RCC 7860 (cell line): Measurements from ENCODE around the gene FILIP1L.
"Not testable (repeated sequence)": the region's sequence is repeated elsewhere in the genome, so short reads cannot be mapped to it uniquely, and the experiment has no call there.

Experiments used
- DNase-seq: peaks from one replicate; pipeline ENCODE4 v3.0.0-alpha.2; 2015; ENCODE audit warnings: low spot score
- FAIRE-seq: peaks from 2 replicates; lab custom pipeline; 2012; peaks lifted over from hg19 to GRCh38; lab: Jason Lieb, UNC

Gene FILIP1L

GRCh38 chr3:99852851-99853250, 261.4 kb downstream of the FILIP1L start:
- DNase-seq (no peak), FAIRE-seq (no peak)

DNA sequence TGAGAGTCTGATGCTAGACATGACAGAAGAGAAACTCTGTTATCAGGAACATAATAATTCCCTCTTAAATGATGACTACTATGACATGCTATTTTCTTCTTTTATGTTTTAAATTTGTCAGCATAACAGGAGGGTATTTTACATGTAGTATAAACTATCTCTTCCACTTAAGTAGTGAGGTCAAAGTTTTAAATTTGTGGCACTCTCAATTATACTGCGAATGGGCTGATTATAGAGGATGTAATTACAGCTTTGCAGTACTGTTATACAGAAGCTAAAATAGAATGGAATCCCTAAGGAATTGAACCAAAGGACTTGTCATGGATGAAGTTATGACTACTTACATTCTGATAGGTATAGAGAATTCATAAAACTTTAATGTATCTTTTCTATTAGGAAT, 262.3 kb downstream of the FILIP1L start:
- FAIRE-seq (no peak), DNase-seq (no peak)

DNA sequence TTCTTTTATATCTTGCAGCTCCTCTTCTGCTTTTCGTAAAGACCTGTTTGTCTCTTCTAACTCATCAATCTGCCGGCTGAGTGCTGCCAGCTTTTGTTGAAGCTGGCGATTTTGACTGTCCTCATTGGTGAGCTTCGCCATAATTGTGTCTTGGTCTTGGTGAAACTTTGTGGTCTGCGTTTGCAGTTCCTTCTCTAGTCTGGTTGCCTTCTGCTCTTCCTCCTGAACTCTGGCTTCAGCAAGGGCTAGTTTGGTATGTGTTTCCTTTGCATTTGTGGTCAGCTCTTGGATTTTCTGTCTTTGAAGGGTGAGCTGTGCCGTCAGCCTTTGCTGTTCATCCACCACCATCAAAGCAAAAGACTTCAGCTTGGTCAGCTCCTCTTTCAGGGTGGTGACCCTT, 263.7 kb downstream of the FILIP1L start:
- FAIRE-seq (no peak), DNase-seq (no peak)

DNA sequence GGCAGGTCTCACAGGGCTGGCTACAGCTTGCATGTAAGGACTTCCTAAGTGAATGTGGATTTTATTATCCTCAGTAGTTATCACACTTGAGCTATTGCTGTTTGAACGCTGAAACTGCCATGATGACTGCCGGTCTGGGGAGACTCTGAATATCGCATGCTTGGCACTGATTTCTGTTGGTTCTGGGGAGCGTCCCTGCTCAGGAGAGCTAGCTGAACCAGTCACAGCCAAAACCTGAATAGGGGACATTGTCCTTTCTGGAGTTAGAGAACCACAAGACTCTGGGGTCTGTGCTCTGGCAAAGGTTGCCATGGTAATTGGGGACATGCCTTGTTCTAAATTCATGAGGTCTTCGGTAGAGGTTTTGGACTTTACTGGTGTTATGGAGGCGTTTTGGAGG, 265.9 kb downstream of the FILIP1L start:
- FAIRE-seq, result no peak
- DNase-seq, result no peak

DNA sequence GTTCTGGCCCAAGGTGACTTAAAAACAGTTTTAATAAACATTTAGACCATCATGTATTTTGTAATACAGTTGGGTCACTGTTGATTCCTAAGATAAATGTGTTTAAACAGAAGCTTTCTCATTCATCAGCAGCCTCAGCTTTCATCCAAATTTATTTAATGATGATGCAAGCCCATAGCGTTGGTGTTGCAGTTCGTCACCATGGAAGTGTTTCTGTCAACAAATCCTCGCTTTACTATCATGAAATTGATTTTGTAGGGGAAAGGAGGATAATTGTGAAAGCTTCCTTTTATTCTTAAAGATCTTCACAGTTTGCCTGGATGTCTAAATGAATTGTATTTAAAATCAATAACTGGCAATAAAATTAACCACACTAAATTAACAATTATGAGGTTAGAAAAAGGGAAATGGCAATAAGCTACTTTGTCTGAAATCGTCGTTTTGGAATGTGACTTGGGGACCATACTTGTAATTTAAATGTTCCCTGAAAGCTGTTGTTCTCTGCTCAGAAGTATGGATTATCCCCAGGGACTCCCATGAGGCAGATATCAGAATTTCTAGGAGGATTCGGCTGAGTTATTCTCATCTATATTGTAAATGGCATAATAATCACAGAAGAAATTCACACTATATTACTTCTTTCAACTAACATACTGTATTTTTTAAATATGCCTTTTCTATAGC, 267.7 kb downstream of the FILIP1L start:
- no peak for FAIRE-seq
- no peak for DNase-seq

DNA sequence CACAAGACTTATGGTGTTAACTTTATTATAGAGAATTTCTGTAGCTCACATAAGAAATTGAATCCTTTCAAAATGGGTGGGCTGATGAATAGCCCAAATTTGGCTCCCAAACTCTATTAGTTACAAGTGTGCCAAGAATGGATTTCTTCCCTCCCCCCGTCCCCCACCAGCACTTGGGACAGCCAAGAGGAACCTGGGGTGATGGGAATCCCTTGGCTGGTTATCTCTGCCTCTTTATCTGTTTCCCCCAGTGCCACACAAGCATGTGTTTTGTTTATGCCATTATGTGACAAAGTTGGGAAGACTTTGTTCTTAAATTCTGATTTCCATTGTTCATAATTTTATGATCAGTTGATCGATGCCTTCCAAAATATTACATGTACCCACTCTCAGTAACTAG, 268.3 kb downstream of the FILIP1L start:
- no peak for FAIRE-seq
- DNase-seq, result no peak

DNA sequence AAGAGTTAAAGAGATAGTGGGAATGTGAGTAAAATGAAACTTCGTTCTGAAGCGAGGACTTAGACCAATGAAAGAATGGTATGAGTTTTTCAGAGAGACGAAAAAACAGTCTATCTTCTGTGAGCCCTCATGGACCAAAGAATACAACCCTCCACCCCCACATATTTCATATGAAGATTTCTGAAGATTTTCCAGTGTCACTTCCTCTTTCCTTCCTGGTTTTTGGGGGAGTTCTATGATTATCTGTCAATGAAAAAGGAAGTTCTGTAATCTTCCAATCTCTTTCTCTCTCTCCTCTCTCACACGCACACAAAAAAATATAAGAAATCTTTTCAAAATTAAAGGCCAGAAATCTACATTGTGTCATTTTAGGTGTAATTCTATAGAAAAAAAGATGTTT, 269.0 kb downstream of the FILIP1L start:
- DNase-seq (no peak), FAIRE-seq (no peak)

DNA sequence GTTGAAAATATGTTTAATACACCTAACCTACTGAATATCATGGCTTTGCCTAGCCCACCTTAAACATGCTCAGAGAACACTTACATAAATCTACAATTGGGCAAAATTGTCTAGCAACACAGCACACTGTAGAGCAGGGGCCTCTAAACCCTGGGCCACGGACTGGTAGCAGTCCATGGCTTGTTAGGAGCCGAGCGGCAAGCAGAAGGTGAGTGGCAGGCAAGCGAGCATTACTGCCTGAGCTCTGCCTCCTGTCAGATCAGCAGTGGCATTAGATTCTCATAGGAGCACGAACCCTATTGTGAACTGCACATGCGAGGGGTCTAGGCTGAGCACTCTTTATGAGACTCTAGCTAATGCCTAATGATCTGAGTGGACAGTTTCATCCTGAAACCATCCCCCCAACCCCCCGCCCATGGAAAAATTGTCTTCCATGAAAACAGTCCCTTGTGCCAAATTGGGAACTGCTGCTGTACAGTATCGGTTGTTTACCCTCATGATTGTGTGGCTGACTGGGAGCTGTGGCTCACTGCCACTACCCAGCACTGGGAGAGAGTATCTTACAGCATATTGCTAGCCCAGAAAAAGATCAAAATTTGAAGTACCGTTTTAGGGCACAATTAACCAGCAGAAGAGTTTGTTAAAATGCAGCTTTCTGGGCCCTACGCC, 270.6 kb downstream of the FILIP1L start:
- FAIRE-seq (no peak), DNase-seq (no peak)

- peak; percentile 57 for DNase-seq
- FAIRE-seq, result peak; percentile 81
These were observed 271.3 kb downstream of the FILIP1L start for GRCh38 chr3:99842826-99843589.

DNA sequence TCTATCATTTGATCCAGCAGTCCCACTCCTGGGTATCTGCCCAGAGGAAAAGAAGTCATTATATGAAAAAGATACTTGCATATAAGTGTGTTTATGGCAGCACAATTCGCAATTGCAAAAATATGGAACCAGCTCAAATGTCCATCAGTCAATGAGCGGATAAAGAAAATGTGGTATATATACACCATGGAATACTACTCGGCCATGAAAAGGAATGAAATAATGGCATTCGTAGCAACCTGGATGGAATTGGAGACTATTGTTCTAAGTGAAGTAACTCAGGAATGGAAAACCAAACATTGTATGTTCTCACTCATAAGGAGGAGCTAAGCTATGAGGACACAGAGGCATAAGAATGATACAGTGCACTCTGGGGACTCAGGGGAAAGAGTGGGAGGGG, 272.4 kb downstream of the FILIP1L start:
- FAIRE-seq, DNase-seq: not testable (repeated sequence)

- DNase-seq (no peak), FAIRE-seq (no peak)
These were observed 274.7 kb downstream of the FILIP1L start for GRCh38 chr3:99839613-99840012.

DNA sequence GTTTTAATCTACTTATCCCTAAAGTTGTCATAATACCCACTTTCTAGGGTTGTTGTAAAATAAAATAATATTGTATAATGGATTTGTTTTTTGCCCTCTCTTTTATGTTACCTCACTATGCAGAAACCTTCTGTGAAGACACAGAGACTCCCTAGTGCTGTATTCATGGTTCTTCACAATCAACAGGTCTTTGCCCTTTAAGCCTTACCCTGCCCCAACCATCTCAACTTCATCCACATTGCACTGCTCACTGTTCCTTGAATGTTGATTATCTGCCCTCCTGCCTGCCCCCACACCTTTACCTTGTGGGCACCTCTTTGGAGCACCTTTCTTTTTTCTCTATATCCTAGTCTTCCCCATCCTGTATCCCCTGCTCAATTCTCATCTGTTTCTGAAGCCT, 275.5 kb downstream of the FILIP1L start:
- DNase-seq (no peak), FAIRE-seq (no peak)

- no peak for DNase-seq
- FAIRE-seq, result no peak
These were observed 276.6 kb downstream of the FILIP1L start for GRCh38 chr3:99837715-99838114.

DNA sequence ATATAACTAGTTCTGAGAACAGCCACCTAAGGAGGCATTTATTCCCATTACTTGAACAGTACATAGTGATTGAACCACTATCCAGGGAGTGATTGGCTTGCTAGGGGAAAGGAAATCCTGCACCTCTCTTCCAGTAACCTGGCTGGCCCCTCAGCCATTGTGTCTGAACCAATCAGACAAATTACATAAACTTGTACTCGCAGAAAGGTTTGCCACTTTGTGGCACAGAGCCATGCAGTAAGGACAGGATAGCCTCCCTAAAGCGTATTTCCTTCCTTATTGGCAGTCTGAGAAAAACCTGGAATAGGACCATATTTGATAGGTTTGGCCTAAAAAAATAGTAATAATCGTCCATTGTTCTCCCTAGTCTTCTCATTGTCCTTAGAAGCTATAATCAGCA, 277.6 kb downstream of the FILIP1L start:
- DNase-seq (no peak), FAIRE-seq (no peak)

DNA sequence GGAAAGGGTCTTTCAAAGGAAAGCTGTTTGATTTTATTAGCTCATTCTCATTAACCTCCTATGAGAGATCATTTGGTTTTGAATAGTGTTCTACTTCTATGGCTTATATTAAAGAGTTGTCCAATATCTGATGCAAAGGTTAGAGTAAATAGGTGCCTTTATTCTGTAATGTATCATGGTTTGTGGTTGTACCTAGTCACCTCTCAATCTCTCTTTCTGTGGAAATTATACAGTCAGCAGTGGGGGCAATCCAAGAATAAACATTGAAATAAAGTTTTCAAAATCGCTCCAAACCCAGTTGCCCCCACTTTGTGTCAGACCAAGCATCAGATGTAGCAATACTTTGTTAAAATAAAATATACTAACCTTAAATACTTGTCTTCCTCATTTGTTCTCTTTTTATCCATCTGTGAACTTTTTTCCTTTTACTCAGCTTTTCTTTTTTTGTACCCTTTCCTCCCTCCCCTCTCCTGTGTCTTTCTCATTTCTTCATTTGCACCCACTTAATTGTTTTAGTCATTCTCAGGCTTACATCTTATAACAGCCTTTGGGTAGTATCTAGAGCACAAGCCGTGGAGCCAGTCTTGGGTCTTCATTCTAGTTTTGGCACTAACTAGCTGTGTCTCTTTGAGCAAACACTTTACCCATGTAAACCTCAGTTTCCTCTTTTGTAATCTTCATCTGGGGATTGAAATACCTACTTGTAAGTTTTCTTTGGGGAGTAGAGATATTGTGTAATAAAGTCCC, 279.9 kb downstream of the FILIP1L start:
- no peak for FAIRE-seq

DNA sequence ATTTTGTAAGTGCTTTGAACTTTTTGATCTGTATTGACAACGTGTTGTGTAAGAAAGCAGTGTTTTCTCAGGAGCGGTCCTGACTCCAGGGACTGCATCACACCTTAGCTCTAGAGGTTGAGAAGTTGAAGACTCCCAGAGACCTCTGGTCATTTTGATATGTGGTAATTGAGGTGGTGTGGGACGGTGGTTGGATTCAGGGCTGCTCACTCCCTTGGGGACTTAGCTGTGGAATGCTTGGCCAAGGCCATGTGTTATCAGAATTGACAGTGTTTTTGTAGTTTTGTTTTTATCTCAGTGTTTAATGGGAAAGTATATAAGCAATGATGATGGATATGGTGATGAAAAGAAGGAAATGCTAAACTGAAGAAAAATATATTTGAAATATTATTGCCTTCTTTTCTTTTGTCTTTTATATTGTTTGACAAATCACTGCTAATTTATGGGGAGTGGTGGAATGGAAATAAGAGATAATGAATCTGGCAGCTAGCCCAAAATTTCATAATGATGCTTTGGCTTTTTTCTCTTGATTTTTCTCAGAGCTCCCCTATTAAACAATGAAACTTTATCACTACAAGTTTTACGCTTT, 280.6 kb downstream of the FILIP1L start:
- no peak for DNase-seq
- FAIRE-seq, result no peak

More for the DNA sequence above, 279.9 kb downstream of the FILIP1L start:
- DNase-seq, result no peak

DNA sequence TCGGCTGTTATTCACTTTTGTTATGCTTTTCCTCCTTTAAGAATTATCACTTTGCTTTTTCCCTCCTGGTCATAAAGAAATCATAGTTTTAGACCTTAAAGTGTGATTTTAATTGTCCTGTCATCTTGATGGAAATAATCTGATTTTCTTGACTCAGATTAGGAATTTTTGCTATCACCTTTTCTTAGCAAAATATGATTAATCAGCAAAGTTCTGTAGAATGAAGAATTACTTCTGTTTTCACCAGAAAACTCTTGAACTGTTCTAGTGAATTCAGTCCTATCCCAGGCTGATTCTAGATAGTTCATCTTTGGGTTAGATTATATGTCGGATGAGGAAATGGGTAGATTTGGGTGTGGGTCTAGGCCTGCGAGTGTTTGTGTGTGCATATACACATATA, 284.5 kb downstream of the FILIP1L start:
- FAIRE-seq, result no peak
- DNase-seq, result no peak

GRCh38 chr3:99825004-99825640, 289.2 kb downstream of the FILIP1L start:
- peak; percentile 90 for FAIRE-seq
- DNase-seq, result peak; percentile 34

DNA sequence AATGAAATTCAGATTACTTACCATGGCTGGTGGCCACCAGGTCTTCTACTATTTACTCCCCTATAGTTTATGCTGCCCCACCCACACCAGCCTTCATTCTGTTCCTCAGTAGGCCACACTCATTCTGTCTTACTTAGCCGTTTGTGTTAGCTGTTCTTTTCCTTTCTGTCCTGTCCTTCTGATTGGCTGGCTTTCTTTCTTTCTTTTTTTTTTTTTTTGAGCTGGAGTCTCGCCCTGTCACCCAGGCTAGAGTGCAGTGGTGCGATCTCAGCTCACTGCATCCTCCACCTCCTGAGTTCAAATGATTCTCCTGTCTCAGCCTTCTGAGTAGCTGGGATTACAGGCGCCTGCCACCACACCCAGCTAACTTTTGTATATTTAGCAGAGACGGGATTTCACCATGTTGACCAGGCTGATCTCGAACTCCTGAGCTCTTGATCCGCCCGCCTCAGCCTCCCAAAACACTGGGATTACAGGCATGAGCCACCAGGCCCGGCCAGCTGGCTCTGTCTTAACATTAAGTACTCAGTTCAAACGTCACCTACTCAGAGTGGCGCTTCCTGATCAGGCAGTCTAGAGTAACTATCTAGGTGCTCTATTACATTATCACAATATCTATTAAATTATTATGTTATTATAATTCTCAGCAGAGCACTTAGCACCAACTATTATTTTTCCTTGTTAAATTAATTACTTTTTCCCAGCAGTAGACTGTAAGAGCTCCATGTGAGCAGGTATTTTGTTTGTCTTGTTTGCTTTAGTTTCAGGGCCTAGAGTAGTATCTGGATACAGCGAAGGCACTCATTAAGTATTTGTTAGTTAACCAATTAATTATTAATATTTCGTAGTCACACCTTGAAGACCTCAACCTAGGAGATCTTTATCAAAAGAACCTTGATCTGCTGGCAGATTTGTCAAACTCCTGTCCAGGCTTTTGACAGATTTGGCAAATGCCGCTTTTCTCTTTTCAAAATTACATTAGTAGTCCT, 290.3 kb downstream of the FILIP1L start:
- no peak for FAIRE-seq
- no peak for DNase-seq
